GM12864 (cell line): ENCODE measurements around the gene HMGA1.
A peak's percentile ranks its signal among the peaks of the same experiment; 100 is the strongest.

Experiments used
- DNase-seq: peaks from one replicate; pipeline ENCODE4 v3.0.0-alpha.2; 2011; ENCODE audit warnings: low read depth
- H3K4me3 ChIP-seq: 2 replicates; pipeline ENCODE4 v1.5.1; 2011; ENCODE audit warnings: mild to moderate bottlenecking, low read depth, low read length, control low read depth
- TF ChIP-seq, protein P1 (sequence below): IDR thresholded peaks from 2 replicates; pipeline ENCODE4 v1.5.1; 2011; ENCODE audit warnings: low read depth, mild to moderate bottlenecking, moderate library complexity, low read length, control low read depth, inconsistent platforms; ENCODE audit errors: missing control alignments

The HMGA1 gene

DNA sequence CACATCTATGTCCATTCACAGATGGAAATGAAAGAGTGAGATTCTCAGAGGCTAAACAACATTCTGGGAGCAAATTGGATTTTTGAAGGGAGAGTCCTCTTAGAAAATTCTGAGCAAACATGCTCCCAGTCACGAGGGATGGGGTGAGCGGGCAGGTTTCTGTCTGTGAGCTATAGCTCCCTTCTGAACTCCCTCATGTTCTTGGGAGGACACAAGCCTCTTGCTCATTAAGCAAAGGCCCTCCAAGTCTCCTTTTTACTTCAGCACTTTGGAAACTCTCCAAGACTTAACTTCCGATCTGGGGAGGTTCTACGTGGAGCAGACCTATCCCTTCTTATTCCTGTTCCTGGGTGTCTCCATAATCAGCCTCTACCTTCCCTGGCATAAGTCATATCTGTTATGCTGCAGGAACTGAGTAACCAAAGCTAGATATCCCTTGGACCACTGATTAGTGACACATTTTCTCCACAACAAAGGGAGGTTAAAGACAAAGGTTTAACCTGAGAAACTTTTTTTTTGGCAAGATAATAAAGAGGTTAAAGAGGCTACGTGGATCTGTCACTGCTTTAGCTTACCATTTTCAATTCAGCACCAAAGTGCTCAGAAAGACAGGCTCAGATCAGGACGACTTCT, 45.1 kb downstream of the HMGA1 start:
- TF ChIP-seq, protein P1, sequence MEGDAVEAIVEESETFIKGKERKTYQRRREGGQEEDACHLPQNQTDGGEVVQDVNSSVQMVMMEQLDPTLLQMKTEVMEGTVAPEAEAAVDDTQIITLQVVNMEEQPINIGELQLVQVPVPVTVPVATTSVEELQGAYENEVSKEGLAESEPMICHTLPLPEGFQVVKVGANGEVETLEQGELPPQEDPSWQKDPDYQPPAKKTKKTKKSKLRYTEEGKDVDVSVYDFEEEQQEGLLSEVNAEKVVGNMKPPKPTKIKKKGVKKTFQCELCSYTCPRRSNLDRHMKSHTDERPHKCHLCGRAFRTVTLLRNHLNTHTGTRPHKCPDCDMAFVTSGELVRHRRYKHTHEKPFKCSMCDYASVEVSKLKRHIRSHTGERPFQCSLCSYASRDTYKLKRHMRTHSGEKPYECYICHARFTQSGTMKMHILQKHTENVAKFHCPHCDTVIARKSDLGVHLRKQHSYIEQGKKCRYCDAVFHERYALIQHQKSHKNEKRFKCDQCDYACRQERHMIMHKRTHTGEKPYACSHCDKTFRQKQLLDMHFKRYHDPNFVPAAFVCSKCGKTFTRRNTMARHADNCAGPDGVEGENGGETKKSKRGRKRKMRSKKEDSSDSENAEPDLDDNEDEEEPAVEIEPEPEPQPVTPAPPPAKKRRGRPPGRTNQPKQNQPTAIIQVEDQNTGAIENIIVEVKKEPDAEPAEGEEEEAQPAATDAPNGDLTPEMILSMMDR: no peak
- no peak overlapping the region for H3K4me3 ChIP-seq
- DNase-seq: no peak

GRCh38 chr6:34284563-34285447, 48.1 kb downstream of the HMGA1 start:
- no peak for DNase-seq
- no peak overlapping the region for H3K4me3 ChIP-seq
- TF ChIP-seq, protein P1: no peak

DNA sequence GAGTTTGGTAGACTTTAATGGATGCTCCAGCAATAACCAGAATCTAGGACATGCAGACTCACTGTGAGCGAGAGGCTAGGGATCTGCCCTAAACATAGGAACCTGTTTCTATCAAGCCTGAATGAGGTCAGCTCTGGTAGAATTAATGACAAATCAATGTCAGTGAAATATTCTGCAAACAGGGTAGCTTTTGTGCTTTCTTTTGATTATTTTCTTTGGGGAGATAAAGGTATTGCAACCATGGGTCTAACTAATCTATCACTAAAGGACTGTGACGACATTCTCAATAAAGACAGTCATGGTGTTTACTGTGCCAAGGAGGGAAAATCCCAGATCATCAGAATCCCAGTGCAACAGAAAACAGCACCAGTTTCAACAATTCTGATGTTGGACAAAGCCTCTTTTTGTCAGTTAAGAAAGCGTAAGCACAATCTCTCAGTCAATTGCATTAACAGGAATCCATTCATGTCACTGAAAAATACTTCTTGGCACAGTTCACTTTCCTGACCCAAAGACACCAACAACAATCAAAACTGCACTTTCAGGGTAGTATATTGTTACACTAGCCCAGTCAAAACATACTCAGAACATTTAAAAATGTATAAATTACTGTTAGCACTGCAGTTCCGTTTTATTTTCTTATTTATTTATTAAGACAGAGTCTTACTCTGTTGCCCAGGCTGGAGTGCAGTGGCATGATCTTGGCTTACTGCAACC, 48.9 kb downstream of the HMGA1 start:
- TF ChIP-seq, protein P1: no peak
- no peak for DNase-seq
- no peak overlapping the region for H3K4me3 ChIP-seq

- DNase-seq: peak; percentile 55
Observed at GRCh38 chr6:34288581-34288980, 51.9 kb downstream of the HMGA1 start.

DNA sequence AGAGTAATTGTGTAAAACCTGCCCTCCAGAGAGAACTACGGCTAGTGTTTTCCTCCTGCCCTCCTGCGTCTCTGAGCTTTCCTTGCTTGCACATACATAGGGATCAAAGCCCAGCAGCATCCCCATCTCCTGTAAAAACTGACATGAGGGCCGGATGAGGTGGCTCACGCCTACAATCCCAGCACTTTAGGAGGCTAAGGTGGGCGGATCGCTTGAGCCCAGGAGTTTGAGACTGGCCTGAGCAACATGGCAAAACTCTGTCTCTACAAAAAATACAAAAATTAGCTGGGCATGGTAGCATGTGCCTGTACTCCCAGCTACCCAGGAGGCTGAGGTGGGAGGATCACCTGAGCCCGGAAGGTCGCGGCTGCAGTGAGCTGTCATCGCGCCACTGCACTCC, 52.5 kb downstream of the HMGA1 start:
- TF ChIP-seq, protein P1: no peak
- H3K4me3 ChIP-seq: no peak overlapping the region
- DNase-seq: no peak

More at GRCh38 chr6:34288581-34288980, 51.9 kb downstream of the HMGA1 start:
- TF ChIP-seq, protein P1: no peak
- H3K4me3 ChIP-seq: no peak overlapping the region

DNA sequence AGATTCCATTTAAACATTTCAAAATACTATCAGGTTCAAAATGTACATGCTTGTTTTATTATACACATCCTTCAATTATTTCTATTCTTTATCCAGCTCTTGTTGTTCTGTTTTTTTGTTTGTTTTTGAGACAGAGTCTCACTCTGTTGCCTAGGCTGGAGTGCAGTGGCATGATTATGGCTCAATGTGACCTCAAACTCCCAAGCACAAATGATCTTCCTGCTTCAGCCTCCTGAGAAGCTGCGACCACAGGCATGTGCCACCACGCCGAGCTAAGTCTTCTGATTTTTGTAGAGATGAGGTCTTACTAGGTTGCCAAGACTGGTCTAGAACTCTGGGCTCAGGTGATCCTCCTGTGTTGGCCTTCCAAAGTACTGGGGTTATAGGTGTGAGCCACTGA, 56.3 kb downstream of the HMGA1 start:
- no peak overlapping the region for H3K4me3 ChIP-seq
- TF ChIP-seq, protein P1: no peak
- DNase-seq: no peak
